Hindlimb muscle (tissue), 1 donor: ENCODE data around the gene FAM184B. TPM values are rescaled to one million over a fixed set of nuclear protein-coding genes. Genes with fewer than 3 reads are reported as not detected.

ENCODE experiments used
- DNase-seq: peaks from one replicate; pipeline ENCODE4 v3.0.0-alpha.2; 2013
- polyA plus RNA-seq: library from polyadenylated mRNA; unstranded; fragments of 120-200 nt; gene quantifications from one replicate; pipeline ENCODE4 v1.2.1, GENCODE V29; 2013; ENCODE audit not compliant: insufficient read length

FAM184B gene
- polyA plus RNA-seq, 1 donor, result 5.7 TPM

- DNase-seq, result no peak
These were observed 8.2 kb downstream of the FAM184B start for GRCh38 chr4:17773135-17773698.

GRCh38 chr4:17771284-17771908 lies 10.0 kb downstream of the FAM184B start:
- DNase-seq, result no peak

GRCh38 chr4:17770845-17771244 lies 10.6 kb downstream of the FAM184B start:
- no peak for DNase-seq

- DNase-seq, result no peak
These were observed 11.8 kb downstream of the FAM184B start for GRCh38 chr4:17769406-17770174.

GRCh38 chr4:17766826-17767458 lies 14.5 kb downstream of the FAM184B start:
- no peak for DNase-seq

- DNase-seq, result no peak
These were observed 15.7 kb downstream of the FAM184B start for GRCh38 chr4:17765514-17766286.

GRCh38 chr4:17763931-17764330 lies 17.5 kb downstream of the FAM184B start:
- no peak for DNase-seq

- no peak for DNase-seq
These were observed 18.0 kb downstream of the FAM184B start for GRCh38 chr4:17763416-17763815.

- no peak for DNase-seq
These were observed 18.7 kb downstream of the FAM184B start for GRCh38 chr4:17762726-17763125.

- no peak for DNase-seq
These were observed 20.4 kb downstream of the FAM184B start for GRCh38 chr4:17761062-17761461.

- DNase-seq, result no peak
These were observed 20.8 kb downstream of the FAM184B start for GRCh38 chr4:17760626-17761025.

GRCh38 chr4:17758485-17758884 lies 22.9 kb downstream of the FAM184B start:
- no peak for DNase-seq

- DNase-seq, result no peak
These were observed 23.8 kb downstream of the FAM184B start for GRCh38 chr4:17757621-17758020.

GRCh38 chr4:17753646-17754045 lies 27.8 kb downstream of the FAM184B start:
- DNase-seq, result no peak

GRCh38 chr4:17740702-17741101 lies 40.7 kb downstream of the FAM184B start:
- no peak for DNase-seq

- no peak for DNase-seq
These were observed 44.9 kb downstream of the FAM184B start for GRCh38 chr4:17736484-17736883.

- DNase-seq, result no peak
These were observed 54.5 kb downstream of the FAM184B start for GRCh38 chr4:17726911-17727310.

GRCh38 chr4:17723648-17724047 lies 57.8 kb downstream of the FAM184B start:
- DNase-seq, result no peak

- no peak for DNase-seq
These were observed 59.1 kb downstream of the FAM184B start for GRCh38 chr4:17722356-17722700.

- peak; percentile 20 for DNase-seq
These were observed 59.7 kb downstream of the FAM184B start for GRCh38 chr4:17721496-17722355.

- no peak for DNase-seq
These were observed 62.3 kb downstream of the FAM184B start for GRCh38 chr4:17719106-17719505.

- no peak for DNase-seq
These were observed 63.0 kb downstream of the FAM184B start for GRCh38 chr4:17718471-17718870.
